ENCODE data around the gene FRMD4A.

FRMD4A gene

GRCh38 chr10:14153570-14154055, 177.1 kb downstream of the FRMD4A start:
- H2BK120ac ChIP-seq (ENCODE audit: low read depth, low read length) = no peak overlapping the region
- no peak for DNase-seq (ENCODE audit: low spot score)
- H2AK5ac ChIP-seq (ENCODE audit: low read depth, low read length) = no peak overlapping the region
- H2BK15ac ChIP-seq (ENCODE audit: low read length) = no peak overlapping the region
- H2BK12ac ChIP-seq (ENCODE audit: low read length) = no peak overlapping the region
- no peak overlapping the region for H4K8ac ChIP-seq (ENCODE audit: low read depth, low read length)
- no peaks in the 10 kb centered on the region for H3K79me1 ChIP-seq (ENCODE audit: low read depth, low read length)
- H3K27ac ChIP-seq (replicated peaks; ENCODE audit: low read length) = no peak overlapping the region
- no peak overlapping the region for H2BK5ac ChIP-seq (ENCODE audit: low read length)
- H3K4me2 ChIP-seq (ENCODE audit: insufficient read depth, low read length, poor library complexity, severe bottlenecking) = no peak overlapping the region
- H3K4ac ChIP-seq (ENCODE audit: low read length) = no peak overlapping the region
- no peak overlapping the region for H4K91ac ChIP-seq (ENCODE audit: low read depth, low read length, poor library complexity)
- no peak overlapping the region for H3K9ac ChIP-seq (ENCODE audit: low read depth, low read length, poor library complexity)
- H3K36me3 ChIP-seq (replicated peaks in 1 of 2; ENCODE audit: control insufficient read depth in 2 of 2, insufficient read depth in 2 of 2, low read length in 2 of 2) = no peaks in the 10 kb centered on the region
- H3K4me1 ChIP-seq (ENCODE audit: control insufficient read depth in 2 of 2, insufficient read depth in 1 of 2, low read depth in 1 of 2, low read length in 2 of 2) = peaks cover 0 to 2% of the 10 kb centered on the region in 2 donors
- H3K27me3 ChIP-seq (ENCODE audit: control insufficient read depth in 3 of 3, insufficient read depth in 3 of 3, low read depth in 1 of 3, low read length in 3 of 3) = no peaks in the 10 kb centered on the region
- no peaks in the 10 kb centered on the region for H3K9me3 ChIP-seq (replicated peaks in 1 of 2; ENCODE audit: control insufficient read depth in 2 of 2, insufficient read depth in 1 of 2, low read depth in 1 of 2, low read length in 2 of 2)
- H3K4me3 ChIP-seq (ENCODE audit: low read length in 2 of 2) = no peak overlapping the region
- no peak overlapping the region for H3K18ac ChIP-seq (ENCODE audit: low read length)
- H3K23ac ChIP-seq (ENCODE audit: low read depth, low read length, poor library complexity) = no peak overlapping the region
- WGBS, 2 donors (ENCODE audit: extremely low coverage in 2 of 2, insufficient read length in 2 of 2, insufficient replicate concordance in 1 of 2) = no CpG with 5 or more reads among the region's 17 CpGs
- H2AFZ ChIP-seq (ENCODE audit: low read length) = no peak overlapping the region
- no peak overlapping the region for H3K14ac ChIP-seq (ENCODE audit: low read length)

GRCh38 chr10:14151571-14151970, 179.2 kb downstream of the FRMD4A start:
- no peak overlapping the region for H3K23ac ChIP-seq (ENCODE audit: low read depth, low read length, poor library complexity)
- H3K9ac ChIP-seq (ENCODE audit: low read depth, low read length, poor library complexity) = no peak overlapping the region
- H2BK5ac ChIP-seq (ENCODE audit: low read length) = no peak overlapping the region
- WGBS, 2 donors (ENCODE audit: extremely low coverage in 2 of 2, insufficient read length in 2 of 2, insufficient replicate concordance in 1 of 2) = no CpG with 5 or more reads among the region's 1 CpG
- H2BK120ac ChIP-seq (ENCODE audit: low read depth, low read length) = no peak overlapping the region
- H3K9me3 ChIP-seq (replicated peaks in 1 of 2; ENCODE audit: control insufficient read depth in 2 of 2, insufficient read depth in 1 of 2, low read depth in 1 of 2, low read length in 2 of 2) = no peaks in the 10 kb centered on the region
- no peak overlapping the region for H3K14ac ChIP-seq (ENCODE audit: low read length)
- no peak overlapping the region for H4K91ac ChIP-seq (ENCODE audit: low read depth, low read length, poor library complexity)
- H3K79me1 ChIP-seq (ENCODE audit: low read depth, low read length) = no peaks in the 10 kb centered on the region
- H2BK15ac ChIP-seq (ENCODE audit: low read length) = no peak overlapping the region
- H2BK12ac ChIP-seq (ENCODE audit: low read length) = no peak overlapping the region
- no peak overlapping the region for H3K4me3 ChIP-seq (ENCODE audit: low read length in 2 of 2)
- H2AK5ac ChIP-seq (ENCODE audit: low read depth, low read length) = no peak overlapping the region
- H3K4ac ChIP-seq (ENCODE audit: low read length) = no peak overlapping the region
- no peak overlapping the region for H3K4me2 ChIP-seq (ENCODE audit: insufficient read depth, low read length, poor library complexity, severe bottlenecking)
- H3K27me3 ChIP-seq (ENCODE audit: control insufficient read depth in 3 of 3, insufficient read depth in 3 of 3, low read depth in 1 of 3, low read length in 3 of 3) = no peaks in the 10 kb centered on the region
- no peak for DNase-seq (ENCODE audit: low spot score)
- no peak overlapping the region for H4K8ac ChIP-seq (ENCODE audit: low read depth, low read length)
- peaks cover 0 to 2% of the 10 kb centered on the region in 2 donors for H3K4me1 ChIP-seq (ENCODE audit: control insufficient read depth in 2 of 2, insufficient read depth in 1 of 2, low read depth in 1 of 2, low read length in 2 of 2)
- no peak overlapping the region for H2AFZ ChIP-seq (ENCODE audit: low read length)
- no peak overlapping the region for H3K18ac ChIP-seq (ENCODE audit: low read length)
- no peaks in the 10 kb centered on the region for H3K36me3 ChIP-seq (replicated peaks in 1 of 2; ENCODE audit: control insufficient read depth in 2 of 2, insufficient read depth in 2 of 2, low read length in 2 of 2)
- no peak overlapping the region for H3K27ac ChIP-seq (replicated peaks; ENCODE audit: low read length)

GRCh38 chr10:14150526-14150925, 180.2 kb downstream of the FRMD4A start:
- Histone ChIP-seq H3K4ac (ENCODE audit: low read length) (no peak overlapping the region), H2BK5ac (ENCODE audit: low read length) (no peak overlapping the region), H3K23ac (ENCODE audit: low read depth, low read length, poor library complexity) (no peak overlapping the region), H3K9ac (ENCODE audit: low read depth, low read length, poor library complexity) (no peak overlapping the region), H2BK120ac (ENCODE audit: low read depth, low read length) (no peak overlapping the region), H4K8ac (ENCODE audit: low read depth, low read length) (no peak overlapping the region), H2BK12ac (ENCODE audit: low read length) (no peak overlapping the region), H3K79me1 (ENCODE audit: low read depth, low read length) (no peaks in the 10 kb centered on the region), H4K91ac (ENCODE audit: low read depth, low read length, poor library complexity) (no peak overlapping the region), H3K18ac (ENCODE audit: low read length) (no peak overlapping the region), H3K4me1 (ENCODE audit: control insufficient read depth in 2 of 2, insufficient read depth in 1 of 2, low read depth in 1 of 2, low read length in 2 of 2) (peaks cover 0 to 2% of the 10 kb centered on the region in 2 donors), H2BK15ac (ENCODE audit: low read length) (no peak overlapping the region), H3K14ac (ENCODE audit: low read length) (no peak overlapping the region), H3K4me2 (ENCODE audit: insufficient read depth, low read length, poor library complexity, severe bottlenecking) (no peak overlapping the region), H3K27ac (replicated peaks; ENCODE audit: low read length) (no peak overlapping the region), H2AK5ac (ENCODE audit: low read depth, low read length) (no peak overlapping the region), H3K27me3 (ENCODE audit: control insufficient read depth in 3 of 3, insufficient read depth in 3 of 3, low read depth in 1 of 3, low read length in 3 of 3) (no peaks in the 10 kb centered on the region), H2AFZ (ENCODE audit: low read length) (no peak overlapping the region), H3K36me3 (replicated peaks in 1 of 2; ENCODE audit: control insufficient read depth in 2 of 2, insufficient read depth in 2 of 2, low read length in 2 of 2) (no peaks in the 10 kb centered on the region), H3K9me3 (replicated peaks in 1 of 2; ENCODE audit: control insufficient read depth in 2 of 2, insufficient read depth in 1 of 2, low read depth in 1 of 2, low read length in 2 of 2) (no peaks in the 10 kb centered on the region), H3K4me3 (ENCODE audit: low read length in 2 of 2) (no peak overlapping the region)
- no peak for DNase-seq (ENCODE audit: low spot score)
- WGBS, 2 donors (ENCODE audit: extremely low coverage in 2 of 2, insufficient read length in 2 of 2, insufficient replicate concordance in 1 of 2) = no CpG with 5 or more reads among the region's 4 CpGs

GRCh38 chr10:14146501-14146900, 184.2 kb downstream of the FRMD4A start:
- WGBS, 2 donors (ENCODE audit: extremely low coverage in 2 of 2, insufficient read length in 2 of 2, insufficient replicate concordance in 1 of 2) = no CpG with 5 or more reads among the region's 4 CpGs

More at GRCh38 chr10:14146501-14146900, 184.2 kb downstream of the FRMD4A start:
- no peak overlapping the region for H3K4ac ChIP-seq (ENCODE audit: low read length)
- H3K36me3 ChIP-seq (replicated peaks in 1 of 2; ENCODE audit: control insufficient read depth in 2 of 2, insufficient read depth in 2 of 2, low read length in 2 of 2) = no peaks in the 10 kb centered on the region
- no peaks in the 10 kb centered on the region for H3K27me3 ChIP-seq (ENCODE audit: control insufficient read depth in 3 of 3, insufficient read depth in 3 of 3, low read depth in 1 of 3, low read length in 3 of 3)
- H3K9ac ChIP-seq (ENCODE audit: low read depth, low read length, poor library complexity) = no peak overlapping the region
- H3K79me1 ChIP-seq (ENCODE audit: low read depth, low read length) = no peaks in the 10 kb centered on the region
- H2AK5ac ChIP-seq (ENCODE audit: low read depth, low read length) = no peak overlapping the region
- no peaks in the 10 kb centered on the region for H3K9me3 ChIP-seq (replicated peaks in 1 of 2; ENCODE audit: control insufficient read depth in 2 of 2, insufficient read depth in 1 of 2, low read depth in 1 of 2, low read length in 2 of 2)
- no peak overlapping the region for H2BK12ac ChIP-seq (ENCODE audit: low read length)
- no peak overlapping the region for H3K4me2 ChIP-seq (ENCODE audit: insufficient read depth, low read length, poor library complexity, severe bottlenecking)
- no peak for DNase-seq (ENCODE audit: low spot score)
- H3K4me1 ChIP-seq (ENCODE audit: control insufficient read depth in 2 of 2, insufficient read depth in 1 of 2, low read depth in 1 of 2, low read length in 2 of 2) = peaks cover 2 to 3% of the 10 kb centered on the region in 2 donors
- no peak overlapping the region for H4K8ac ChIP-seq (ENCODE audit: low read depth, low read length)
- H2BK120ac ChIP-seq (ENCODE audit: low read depth, low read length) = no peak overlapping the region
- no peak overlapping the region for H3K23ac ChIP-seq (ENCODE audit: low read depth, low read length, poor library complexity)
- H4K91ac ChIP-seq (ENCODE audit: low read depth, low read length, poor library complexity) = no peak overlapping the region
- no peak overlapping the region for H3K4me3 ChIP-seq (ENCODE audit: low read length in 2 of 2)
- no peak overlapping the region for H3K14ac ChIP-seq (ENCODE audit: low read length)
- H3K18ac ChIP-seq (ENCODE audit: low read length) = no peak overlapping the region
- H3K27ac ChIP-seq (replicated peaks; ENCODE audit: low read length) = no peak overlapping the region
- no peak overlapping the region for H2BK5ac ChIP-seq (ENCODE audit: low read length)
- no peak overlapping the region for H2AFZ ChIP-seq (ENCODE audit: low read length)
- H2BK15ac ChIP-seq (ENCODE audit: low read length) = no peak overlapping the region

Data from neuronal stem cell (in vitro differentiated cells).